Transverse colon (tissue), 4 donors: Measurements from ENCODE around the gene LARGE1. TPM values are rescaled to one million over a fixed set of nuclear protein-coding genes. Genes with fewer than 3 reads are reported as not detected.

ENCODE experiments used
- DNase-seq: peaks from one replicate; pipeline ENCODE4 v3.0.0-alpha.2; 2019
- H3K27ac ChIP-seq, 4 donors: fragments of 200-600 bp; sonication (generic); 2 replicates each; pipeline ENCODE4 v1.5.1; 2016 to 2018; ENCODE audit warnings: inconsistent platforms in 4 of 4
- H3K27me3 ChIP-seq: fragments of 200-600 bp; sonication (generic); 2 replicates; pipeline ENCODE4 v1.5.1; 2017; ENCODE audit warnings: inconsistent platforms
- H3K36me3 ChIP-seq, 4 donors: fragments of 200-600 bp; sonication (generic); 2 replicates each; pipeline ENCODE4 v1.5.1; 2017 to 2019; ENCODE audit warnings: inconsistent platforms in 4 of 4
- H3K4me1 ChIP-seq, 4 donors: fragments of 200-600 bp; sonication (generic); 2 replicates each; pipeline ENCODE4 v1.5.1; 2017 to 2020; ENCODE audit warnings: inconsistent platforms in 4 of 4
- H3K4me3 ChIP-seq, 4 donors: fragments of 200-600 bp; sonication (generic); 1 replicate in 1 of 4; 2 replicates in 3 of 4; pipeline versions ENCODE4 v1.5.1 to v1.6.1; 2017 to 2019; ENCODE audit warnings: inconsistent platforms in 4 of 4
- H3K9me3 ChIP-seq, 2 donors: fragments of 200-600 bp; sonication (generic); 2 replicates each; pipeline ENCODE4 v1.5.1; 2017 to 2019; ENCODE audit warnings: inconsistent platforms in 2 of 2
- EP300 ChIP-seq: sonication (generic); formaldehyde crosslinking; IDR thresholded peaks from one replicate; pipeline ENCODE4 v1.6.1; 2017; ENCODE audit warnings: antibody characterized with exemption, low read depth
- POLR2A ChIP-seq: fragments of 450-650 bp; IDR thresholded peaks from one replicate; pipeline ENCODE4 v1.6.1; 2016; ENCODE audit warnings: antibody characterized with exemption, mild to moderate bottlenecking, moderate library complexity
- POLR2AphosphoS5 ChIP-seq, 3 donors: sonication (generic); formaldehyde crosslinking; IDR thresholded peaks; one replicate each; pipeline ENCODE4 v1.6.1; 2016; ENCODE audit warnings: antibody characterized with exemption in 3 of 3
- WGBS, 2 donors: methylation state at CpG; one replicate each; pipeline ENCODE4 v1.1.5; 2018; ENCODE audit warnings: low coverage in 1 of 2; 5-methylcytosine and 5-hydroxymethylcytosine counted together
- in situ Hi-C, 4 donors: fragments of 200-750 bp; cut with MboI; loops; one replicate each; pipeline versions ENCODE4 v1.15.0 to v1.15.1; 2017; ENCODE audit warnings: low sequenced_read_pairs in 3 of 4, low pct_ligation_motif_present in 1 of 4, low pct_unique_long_range_greater_than_20kb in 1 of 4
- intact Hi-C: fragments of 100-400 bp; cut with DNase I; formaldehyde crosslinking; loops from one replicate; pipeline ENCODE4 v1.15.1; 2023; ENCODE audit warnings: low total_unique reads
- total RNA-seq, 4 donors: library from RNA; depleted of rRNA; stranded (reverse); fragments of >200 nt; gene quantifications; one replicate each; pipeline ENCODE4 v1.1.0, GENCODE V29; 2016
- TF ChIP-seq, protein P1 (sequence below), 5 experiments: fragments of 200-600 bp in 3 of 5; fragments of 450-650 bp in 2 of 5; sonication (generic) in 3 of 5; IDR thresholded peaks; 1 replicate in 2 of 5; 2 replicates in 3 of 5; pipeline ENCODE4 v1.5.1; 2016 to 2017; ENCODE audit warnings: antibody characterized with exemption in 5 of 5, inconsistent platforms in 3 of 5, mild to moderate bottlenecking in 2 of 5, moderate library complexity in 1 of 5

LARGE1 gene
- total RNA-seq, 4 donors from 2014 or later = 46.5 to 304 (median 80.5) TPM

DNA sequence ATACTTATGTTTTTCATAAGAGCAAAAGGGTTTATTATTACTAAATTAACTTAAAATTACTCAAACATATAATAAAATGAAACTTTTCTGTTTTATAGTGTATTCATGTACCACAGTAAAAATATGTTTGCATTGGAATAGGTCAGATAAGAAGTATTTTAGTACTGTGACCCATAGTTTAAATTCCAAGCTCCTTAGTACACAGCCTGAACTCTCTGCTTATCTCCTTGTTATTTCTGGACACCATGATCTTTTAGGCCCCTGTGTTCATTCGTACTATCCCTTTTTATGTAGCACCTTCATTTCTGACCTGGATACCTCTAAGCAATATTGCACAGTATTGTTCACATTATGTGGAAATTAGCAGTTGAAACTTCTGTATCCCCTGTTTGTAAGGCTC, 565.3 kb downstream of the LARGE1 start:
- no peak for DNase-seq
- Histone ChIP-seq H3K4me3 (no peak overlapping the region), H3K27me3 (no peaks in the 10 kb centered on the region), H3K36me3 (no peaks in the 10 kb centered on the region), H3K9me3 (no peaks in the 10 kb centered on the region), H3K27ac (no peak overlapping the region), H3K4me1 (peaks cover 0 to 3% (median 0%) of the 10 kb centered on the region in 4 donors)
- WGBS, 2 donors = 86 to 97% methylated on average over 1 of the region's 1 CpG
- intact Hi-C loops = no loop called here
- in situ Hi-C loops = no loop called here
- TF ChIP-seq, protein P1, sequence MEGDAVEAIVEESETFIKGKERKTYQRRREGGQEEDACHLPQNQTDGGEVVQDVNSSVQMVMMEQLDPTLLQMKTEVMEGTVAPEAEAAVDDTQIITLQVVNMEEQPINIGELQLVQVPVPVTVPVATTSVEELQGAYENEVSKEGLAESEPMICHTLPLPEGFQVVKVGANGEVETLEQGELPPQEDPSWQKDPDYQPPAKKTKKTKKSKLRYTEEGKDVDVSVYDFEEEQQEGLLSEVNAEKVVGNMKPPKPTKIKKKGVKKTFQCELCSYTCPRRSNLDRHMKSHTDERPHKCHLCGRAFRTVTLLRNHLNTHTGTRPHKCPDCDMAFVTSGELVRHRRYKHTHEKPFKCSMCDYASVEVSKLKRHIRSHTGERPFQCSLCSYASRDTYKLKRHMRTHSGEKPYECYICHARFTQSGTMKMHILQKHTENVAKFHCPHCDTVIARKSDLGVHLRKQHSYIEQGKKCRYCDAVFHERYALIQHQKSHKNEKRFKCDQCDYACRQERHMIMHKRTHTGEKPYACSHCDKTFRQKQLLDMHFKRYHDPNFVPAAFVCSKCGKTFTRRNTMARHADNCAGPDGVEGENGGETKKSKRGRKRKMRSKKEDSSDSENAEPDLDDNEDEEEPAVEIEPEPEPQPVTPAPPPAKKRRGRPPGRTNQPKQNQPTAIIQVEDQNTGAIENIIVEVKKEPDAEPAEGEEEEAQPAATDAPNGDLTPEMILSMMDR (IDR thresholded peaks at IDR 0.05) = no peak
- TF ChIP-seq POLR2A (no peak), POLR2AphosphoS5 (IDR thresholded peaks at IDR 0.05) (no peak), EP300 (no peak)

DNA sequence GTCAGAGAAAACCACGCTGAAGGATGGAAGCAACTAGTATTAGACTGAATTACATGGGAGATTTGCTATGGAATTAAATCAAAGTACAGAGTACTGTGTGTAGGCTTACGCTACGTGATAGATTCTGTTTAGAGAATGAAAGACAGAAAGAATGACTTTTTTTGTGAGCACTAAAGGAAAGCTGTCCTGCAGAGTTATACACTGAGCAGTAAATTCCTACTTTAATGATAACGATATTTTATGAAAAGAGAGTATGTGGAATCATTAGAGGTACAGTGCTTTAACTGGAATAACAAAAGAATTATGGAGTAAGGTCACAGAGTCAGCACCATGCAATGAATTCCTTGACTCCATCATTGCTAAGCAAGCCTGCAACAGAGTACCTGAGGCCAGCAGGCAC, 566.8 kb downstream of the LARGE1 start:
- in situ Hi-C loops (no loop called here), intact Hi-C loops (no loop called here)
- Histone ChIP-seq H3K36me3 (no peaks in the 10 kb centered on the region), H3K27me3 (no peaks in the 10 kb centered on the region), H3K4me3 (no peak overlapping the region), H3K9me3 (no peaks in the 10 kb centered on the region), H3K27ac (no peak overlapping the region), H3K4me1 (peaks cover 0 to 3% (median 0%) of the 10 kb centered on the region in 4 donors)
- WGBS, 2 donors = 77 to 88% methylated on average over 2 to 4 of the region's 4 CpGs
- TF ChIP-seq EP300 (no peak), POLR2AphosphoS5 (IDR thresholded peaks at IDR 0.05) (no peak), POLR2A (no peak)
- TF ChIP-seq, protein P1 (IDR thresholded peaks at IDR 0.05) = no peak
- no peak for DNase-seq

DNA sequence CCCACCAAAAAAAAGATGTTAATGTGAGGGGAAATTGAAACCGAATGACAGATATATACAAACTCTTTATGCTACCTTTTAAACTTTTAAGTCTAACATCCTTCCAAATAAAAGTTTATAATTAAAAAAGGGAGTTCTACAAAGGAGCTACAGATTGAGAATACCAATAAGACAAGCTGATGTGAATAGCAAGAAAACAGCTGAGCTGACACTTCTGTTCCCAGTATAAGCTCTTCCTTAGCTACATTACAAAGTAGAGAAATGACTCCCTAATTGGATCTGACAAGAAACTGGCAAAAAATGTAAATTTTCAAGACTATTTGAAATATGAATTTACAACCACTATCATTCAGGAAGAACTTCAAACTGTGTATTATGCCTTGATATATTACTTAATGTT, 567.5 kb downstream of the LARGE1 start:
- Histone ChIP-seq H3K9me3 (no peaks in the 10 kb centered on the region), H3K4me3 (no peak overlapping the region), H3K4me1 (no peaks in the 10 kb centered on the region), H3K27ac (no peak overlapping the region), H3K36me3 (no peaks in the 10 kb centered on the region), H3K27me3 (no peaks in the 10 kb centered on the region)
- intact Hi-C loops (no loop called here), in situ Hi-C loops (no loop called here)
- 88 to 100% methylated on average over 1 of the region's 1 CpG for WGBS, 2 donors
- TF ChIP-seq EP300 (no peak), POLR2A (no peak), POLR2AphosphoS5 (IDR thresholded peaks at IDR 0.05) (no peak)
- TF ChIP-seq, protein P1 (IDR thresholded peaks at IDR 0.05) = no peak
- no peak for DNase-seq

DNA sequence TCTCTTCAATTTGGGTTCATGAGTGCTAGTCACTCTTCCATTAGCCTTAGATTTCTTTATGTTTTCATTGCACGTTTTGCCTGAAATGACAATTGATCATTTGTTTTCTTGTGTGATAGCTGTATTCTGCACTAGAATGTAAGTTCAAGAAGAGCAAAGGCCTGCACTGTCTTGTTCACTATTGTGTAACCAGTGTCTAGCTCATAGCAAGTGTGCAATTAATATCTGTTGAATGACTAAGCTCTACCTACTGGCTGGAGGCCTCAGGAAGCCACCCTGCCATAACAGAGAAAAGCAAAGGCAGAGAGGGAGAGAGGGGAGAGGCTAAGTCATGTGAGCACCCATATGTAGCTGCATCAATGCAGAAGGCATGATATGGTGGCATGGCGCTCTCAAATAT, 569.3 kb downstream of the LARGE1 start:
- TF ChIP-seq EP300 (no peak), POLR2A (no peak), POLR2AphosphoS5 (IDR thresholded peaks at IDR 0.05) (no peak)
- TF ChIP-seq, protein P1 (IDR thresholded peaks at IDR 0.05) = no peak
- no peaks in the 10 kb centered on the region for H3K36me3 ChIP-seq
- no peak overlapping the region for H3K4me3 ChIP-seq
- DNase-seq = no peak
- 88 to 94% methylated on average over 2 of the region's 2 CpGs for WGBS, 2 donors
- H3K9me3 ChIP-seq = no peaks in the 10 kb centered on the region
- no peak overlapping the region for H3K27ac ChIP-seq
- in situ Hi-C loops (no loop called here), intact Hi-C loops (no loop called here)
- H3K4me1 ChIP-seq = no peaks in the 10 kb centered on the region
- no peaks in the 10 kb centered on the region for H3K27me3 ChIP-seq
